PC-3 (cell line): ENCODE data around the gene TXK.

Experiments
- EZH2 ChIP-seq: fragments of 300-600 bp; sonication (generic); IDR thresholded peaks from one replicate; pipeline ENCODE4 v1.6.1; 2017; ENCODE audit warnings: antibody characterized with exemption, mild to moderate bottlenecking, low read length; ENCODE audit not compliant: unreplicated experiment
- EZH2phosphoT487 ChIP-seq: fragments of 300-600 bp; sonication (generic); IDR thresholded peaks from 2 replicates; pipeline ENCODE4 v1.6.1; 2018; ENCODE audit warnings: mild to moderate bottlenecking, antibody characterized with exemption, low read length, borderline replicate concordance
- TF ChIP-seq, protein P1 (sequence below): fragments of 300-600 bp; sonication (generic); conservative IDR thresholded peaks from 2 replicates; pipeline ENCODE4 v1.5.1; 2017; ENCODE audit warnings: antibody characterized with exemption, low read depth, mild to moderate bottlenecking, low read length

DNA sequence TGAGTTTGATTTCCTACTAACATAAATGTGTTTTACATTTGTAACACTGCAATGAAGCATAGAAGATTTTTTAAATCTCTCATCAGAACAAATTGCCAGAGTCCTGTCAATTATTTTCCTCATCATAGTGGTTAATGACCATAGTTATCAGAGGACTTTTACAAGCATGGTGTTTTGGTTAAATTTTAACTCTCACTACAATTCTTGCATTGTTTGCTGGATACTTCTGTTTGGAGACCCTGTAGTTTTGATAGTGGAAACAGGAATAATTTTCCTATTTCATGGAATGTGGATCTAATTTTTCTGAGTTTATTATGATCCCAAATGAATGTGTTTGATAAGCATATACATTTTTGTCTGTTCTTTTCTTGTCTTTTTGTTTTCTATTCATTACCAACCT, 100.6 kb downstream of the TXK start:
- TF ChIP-seq EZH2 (no peak), EZH2phosphoT487 (no peak)
- TF ChIP-seq, protein P1, sequence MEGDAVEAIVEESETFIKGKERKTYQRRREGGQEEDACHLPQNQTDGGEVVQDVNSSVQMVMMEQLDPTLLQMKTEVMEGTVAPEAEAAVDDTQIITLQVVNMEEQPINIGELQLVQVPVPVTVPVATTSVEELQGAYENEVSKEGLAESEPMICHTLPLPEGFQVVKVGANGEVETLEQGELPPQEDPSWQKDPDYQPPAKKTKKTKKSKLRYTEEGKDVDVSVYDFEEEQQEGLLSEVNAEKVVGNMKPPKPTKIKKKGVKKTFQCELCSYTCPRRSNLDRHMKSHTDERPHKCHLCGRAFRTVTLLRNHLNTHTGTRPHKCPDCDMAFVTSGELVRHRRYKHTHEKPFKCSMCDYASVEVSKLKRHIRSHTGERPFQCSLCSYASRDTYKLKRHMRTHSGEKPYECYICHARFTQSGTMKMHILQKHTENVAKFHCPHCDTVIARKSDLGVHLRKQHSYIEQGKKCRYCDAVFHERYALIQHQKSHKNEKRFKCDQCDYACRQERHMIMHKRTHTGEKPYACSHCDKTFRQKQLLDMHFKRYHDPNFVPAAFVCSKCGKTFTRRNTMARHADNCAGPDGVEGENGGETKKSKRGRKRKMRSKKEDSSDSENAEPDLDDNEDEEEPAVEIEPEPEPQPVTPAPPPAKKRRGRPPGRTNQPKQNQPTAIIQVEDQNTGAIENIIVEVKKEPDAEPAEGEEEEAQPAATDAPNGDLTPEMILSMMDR, result no peak
